HG03066 (cell line): ENCODE data around the gene CRTC2.

Experiments used
- ATAC-seq: cut with Tn5 transposase; IDR thresholded peaks from one replicate; pipeline ENCODE4 v1.9.1; 2021; ENCODE audit warnings: low read depth; ENCODE audit not compliant: unreplicated experiment

The CRTC2 gene

GRCh38 chr1:153973525-153973924, 15.1 kb upstream of the CRTC2 start:
- no peak for ATAC-seq

GRCh38 chr1:153973071-153973470, 14.7 kb upstream of the CRTC2 start:
- ATAC-seq, result no peak

GRCh38 chr1:153970346-153970745, 11.9 kb upstream of the CRTC2 start:
- ATAC-seq, result no peak

GRCh38 chr1:153968972-153969371, 10.6 kb upstream of the CRTC2 start:
- no peak for ATAC-seq

GRCh38 chr1:153968408-153968807, 10.0 kb upstream of the CRTC2 start:
- no peak for ATAC-seq

DNA sequence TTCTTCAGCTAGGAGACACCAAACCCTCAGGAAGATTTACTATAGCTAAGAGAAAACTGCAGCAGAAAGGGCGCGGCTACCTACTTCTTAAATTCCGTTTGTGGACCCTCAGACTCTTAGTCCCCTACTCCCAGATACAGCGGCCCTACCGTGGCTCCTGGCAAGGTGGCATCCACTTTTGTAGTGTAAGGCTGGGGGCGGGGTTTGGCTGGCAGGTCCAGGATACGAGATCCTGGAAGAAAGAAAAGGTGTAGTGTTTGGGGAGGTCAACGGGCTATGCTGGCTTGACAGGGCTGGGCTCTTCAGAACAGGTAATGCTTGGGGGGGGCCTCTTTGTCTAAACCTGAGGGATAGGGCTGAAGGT, 9.6 kb upstream of the CRTC2 start:
- ATAC-seq, result no peak

DNA sequence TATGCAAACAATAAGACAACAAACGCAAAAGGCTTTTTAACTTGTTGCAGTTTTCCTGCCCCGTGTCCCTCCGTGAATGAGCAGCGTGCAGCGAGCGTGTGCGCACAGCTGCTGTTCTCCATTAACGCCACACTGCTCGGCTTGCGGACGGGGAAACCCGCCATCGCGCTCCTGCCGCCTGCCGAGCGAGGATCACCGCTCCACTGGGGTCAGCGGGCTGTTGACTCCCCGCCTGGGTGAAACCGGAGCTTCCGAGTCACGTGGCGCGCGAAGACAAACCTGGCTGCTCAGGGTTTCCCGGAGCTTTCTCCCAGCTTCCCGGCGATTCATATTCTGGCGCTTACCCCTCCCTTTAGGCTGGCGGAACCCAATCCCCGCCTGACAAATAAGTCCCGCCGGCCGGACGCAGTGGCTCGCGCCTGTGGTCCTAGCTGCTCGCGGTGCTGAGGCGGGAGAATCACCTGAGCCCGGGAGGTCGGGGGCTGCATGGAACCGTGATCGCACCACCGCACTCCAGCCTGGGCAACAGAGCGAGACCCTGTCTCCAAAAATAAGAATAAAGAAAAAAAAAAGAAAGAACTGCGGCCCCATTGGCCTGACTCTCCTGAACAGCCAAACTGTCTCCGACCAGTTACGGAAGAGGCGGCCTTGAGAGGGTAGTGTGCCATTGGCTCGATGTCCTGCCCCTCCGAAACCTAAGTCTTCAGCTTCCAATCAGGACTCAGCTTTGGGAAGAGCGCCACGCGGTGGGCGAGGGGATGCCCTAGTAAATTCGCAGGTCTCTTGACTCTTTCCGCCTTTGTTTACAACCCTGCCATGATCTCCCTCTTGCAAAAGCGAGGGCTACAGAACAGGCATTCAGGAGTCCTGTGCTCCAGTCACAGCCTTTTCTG, 8.9 kb upstream of the CRTC2 start, which contains the start of gene CREB3L4:
CREB3L4 (plus strand) TSS at position 796 of the 893 bp plus-strand sequence. CDS start 624 bp downstream, outside the sequence.
- peak; percentile 73 for ATAC-seq

DNA sequence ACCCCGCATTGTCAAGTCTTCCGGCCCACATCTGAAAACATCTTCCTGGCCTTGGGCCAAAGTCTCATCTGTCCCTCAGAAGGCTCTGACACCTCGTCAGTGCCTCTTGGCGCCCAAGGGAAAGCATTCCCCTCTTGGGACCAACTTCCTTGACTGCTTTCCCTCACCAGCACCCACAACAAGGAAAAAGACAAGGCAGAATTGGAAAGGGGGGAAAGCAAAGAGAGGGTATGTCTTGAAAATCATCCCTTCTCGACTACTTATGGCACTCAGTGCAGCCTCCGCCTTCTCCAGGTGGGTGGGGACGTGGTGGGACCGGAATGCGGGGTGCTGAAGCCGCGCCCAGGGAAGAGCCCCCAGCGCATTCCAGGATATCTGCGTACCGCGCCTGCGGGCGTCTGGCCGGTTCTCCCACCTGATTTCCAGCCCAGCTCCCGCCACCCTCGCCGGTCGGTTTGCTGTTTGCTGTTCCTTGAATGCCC, 5.5 kb upstream of the CRTC2 start:
- no peak for ATAC-seq

DNA sequence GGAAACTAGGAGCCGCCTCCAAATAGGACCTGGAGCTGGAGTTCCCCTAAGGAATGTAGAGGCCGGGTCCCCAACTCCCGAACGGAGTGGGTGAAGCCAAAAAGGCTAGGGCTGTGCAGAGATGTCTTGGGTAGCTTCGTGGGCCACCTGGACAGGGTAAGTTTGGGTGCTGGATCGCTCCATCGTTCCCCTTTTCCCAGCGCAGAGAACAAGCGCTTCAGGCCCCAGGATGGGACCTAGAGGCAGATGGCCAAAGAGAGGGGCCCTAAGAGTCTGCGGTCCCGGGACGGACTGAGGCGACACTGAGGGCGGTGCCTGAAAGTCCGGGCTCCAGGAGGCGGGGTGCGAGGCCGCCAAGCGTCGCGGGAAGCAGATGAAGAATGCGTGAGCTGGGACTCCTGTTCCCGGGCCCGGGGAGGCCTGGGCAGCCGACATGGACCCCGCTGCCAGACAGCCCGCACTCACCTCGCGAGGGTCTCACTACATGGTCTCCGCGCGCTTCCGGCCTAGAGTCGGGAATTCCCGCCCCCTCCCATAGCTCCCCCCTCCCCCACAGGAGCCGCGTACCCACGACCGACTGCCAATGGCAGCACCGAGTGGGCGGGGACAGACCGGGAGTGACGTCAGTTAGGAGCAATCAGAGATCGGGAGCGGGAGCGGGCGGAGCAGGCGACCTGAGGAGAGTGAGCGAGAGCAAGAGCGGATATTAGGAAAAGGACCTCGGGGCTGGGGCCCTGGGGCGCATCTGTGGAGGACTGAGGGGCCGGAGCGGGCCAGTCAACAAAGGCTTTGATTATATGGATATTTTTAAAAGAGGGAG, 4.8 kb upstream of the CRTC2 start, which contains the start of gene SLC39A1:
SLC39A1 (minus strand) TSS at position 508 of the 820 bp plus-strand sequence. CDS start 822 bp downstream, outside the sequence.
- peak; percentile 41 for ATAC-seq

DNA sequence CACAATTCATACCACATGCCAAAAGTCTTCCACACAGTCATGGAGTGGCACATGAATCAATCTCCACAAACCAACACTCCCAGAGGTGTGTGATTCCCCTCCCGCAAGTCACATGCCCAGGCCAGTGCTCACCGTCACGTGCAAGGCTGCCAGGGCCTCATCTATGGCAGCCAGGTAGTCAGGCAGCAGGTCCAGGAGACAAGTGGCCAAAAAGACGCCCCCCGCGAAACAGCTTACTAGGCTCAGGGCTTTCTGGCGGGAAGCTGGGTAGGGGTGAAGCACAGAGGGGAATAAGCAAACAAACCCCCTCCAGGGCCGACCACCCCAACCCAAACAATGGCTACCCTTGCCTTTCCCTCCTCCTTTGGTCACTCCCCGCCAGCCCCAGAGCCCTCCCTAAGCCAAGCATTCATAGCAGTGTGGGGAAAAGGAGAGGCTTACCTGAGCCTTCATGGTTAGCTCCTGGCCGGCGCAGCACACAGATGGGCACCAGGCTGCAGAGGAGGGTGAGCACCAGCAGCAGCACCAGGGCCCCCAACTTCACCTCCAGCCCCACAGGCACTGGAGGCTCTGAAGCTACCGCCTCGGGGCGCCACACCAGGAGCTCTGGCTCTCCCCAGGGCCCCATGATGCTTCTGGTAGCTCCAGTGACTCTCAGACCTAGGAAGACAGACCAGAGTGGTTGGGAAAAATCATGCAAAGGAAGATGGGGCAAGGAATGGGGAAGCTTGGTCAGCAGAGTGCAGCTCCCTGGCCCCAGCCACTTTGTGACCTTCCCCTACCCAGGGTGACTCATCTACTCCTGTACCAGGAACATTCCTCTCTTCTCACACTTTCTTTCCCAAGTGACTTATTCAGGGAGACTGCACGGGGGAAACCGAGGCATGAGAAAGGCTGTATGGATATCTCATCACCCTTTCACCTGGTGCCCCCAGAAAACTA, 3.9 kb upstream of the CRTC2 start:
- ATAC-seq, result no peak

GRCh38 chr1:153961421-153961820, 3.0 kb upstream of the CRTC2 start:
- ATAC-seq, result no peak

DNA sequence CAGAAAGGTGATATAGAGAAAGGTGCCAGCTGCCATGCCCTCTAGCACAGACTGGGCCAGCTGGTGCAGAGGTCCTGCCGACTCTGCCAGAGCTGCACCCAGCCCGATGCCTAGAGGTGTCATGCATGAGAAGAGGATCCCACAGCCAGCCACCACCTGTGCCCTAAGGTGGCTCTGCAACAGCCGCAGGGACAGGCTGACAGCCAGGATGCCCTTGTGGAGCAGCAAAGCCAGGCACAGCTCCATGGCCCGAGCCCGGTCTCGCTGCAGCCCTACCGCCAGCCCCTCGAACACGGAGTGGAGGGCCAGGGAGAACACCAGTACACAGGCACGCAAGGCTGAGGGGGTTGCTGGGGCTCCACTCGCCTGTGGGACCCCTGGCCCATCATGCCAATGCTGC, 1.8 kb upstream of the CRTC2 start:
- ATAC-seq, result no peak

DNA sequence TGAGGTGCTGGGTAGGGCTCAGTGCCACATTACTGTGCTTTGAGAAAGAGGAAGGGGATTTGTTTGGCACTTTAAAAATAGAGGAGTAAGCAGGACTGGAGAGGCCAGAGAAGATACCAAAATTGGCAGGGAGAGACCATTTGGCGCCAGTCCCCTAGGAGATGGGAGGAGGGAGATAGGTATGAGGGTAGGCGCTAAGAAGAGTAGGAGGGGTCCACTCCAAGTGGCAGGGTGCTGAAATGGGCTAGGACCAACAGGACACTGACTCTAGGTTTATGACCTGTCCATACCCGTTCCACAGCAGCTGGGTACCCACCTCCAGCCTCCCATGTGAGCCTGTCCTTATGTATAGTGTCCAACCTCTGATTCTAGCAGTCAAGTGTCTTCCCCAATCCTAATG, 1.0 kb upstream of the CRTC2 start:
- no peak for ATAC-seq

- no peak for ATAC-seq
Measured at GRCh38 chr1:153958961-153959260, 499 bp upstream of the CRTC2 start.

GRCh38 chr1:153957744-153958110, 685 bp downstream of the CRTC2 start:
- ATAC-seq, result peak; percentile 18

GRCh38 chr1:153956997-153957715, 1.3 kb downstream of the CRTC2 start:
- no peak for ATAC-seq

DNA sequence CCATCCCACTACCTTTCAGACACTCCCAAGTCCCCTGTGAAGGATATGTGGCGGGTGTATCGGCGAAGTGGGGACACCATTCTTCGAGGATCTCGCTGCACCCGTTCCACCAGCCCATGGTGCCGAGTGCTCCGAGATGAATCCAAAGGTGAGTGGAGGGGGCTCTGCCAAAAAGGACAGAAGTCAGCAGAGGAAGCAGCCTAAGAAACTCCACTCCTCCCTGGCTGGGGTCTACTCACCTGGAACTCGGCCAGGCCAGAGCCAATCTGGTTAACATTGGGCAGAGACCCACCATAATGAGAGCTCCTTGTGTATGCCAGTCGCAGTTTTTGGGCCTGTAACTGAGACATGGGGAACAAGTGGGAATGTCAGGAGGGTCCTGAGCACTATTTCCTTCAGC, 3.6 kb downstream of the CRTC2 start:
- no peak for ATAC-seq

GRCh38 chr1:153953859-153954365, 4.5 kb downstream of the CRTC2 start:
- ATAC-seq, result no peak

- no peak for ATAC-seq
Measured at GRCh38 chr1:153951801-153952200, 6.6 kb downstream of the CRTC2 start.

- no peak for ATAC-seq
Measured at GRCh38 chr1:153951183-153951582, 7.2 kb downstream of the CRTC2 start.
